Thyroid gland (tissue), 4 donors: ENCODE results near the gene ANKMY1.
A peak's percentile ranks its signal among the peaks of the same experiment; 100 is the strongest.

Experiments
- POLR2A ChIP-seq, 2 donors: fragments of 450-650 bp; IDR thresholded peaks; one replicate each; pipeline ENCODE4 v1.6.1; 2017; ENCODE audit warnings: antibody characterized with exemption in 2 of 2, mild to moderate bottlenecking in 2 of 2, moderate library complexity in 1 of 2
- TF ChIP-seq, protein P1 (sequence below), 6 experiments: fragments of 200-600 bp in 3 of 6; fragments of 450-650 bp in 3 of 6; sonication (generic) in 3 of 6; IDR thresholded peaks; one replicate each; pipeline ENCODE4 v1.5.1; 2016 to 2019; ENCODE audit warnings: antibody characterized with exemption in 6 of 6, mild to moderate bottlenecking in 2 of 6, inconsistent platforms in 1 of 6, moderate library complexity in 1 of 6

DNA sequence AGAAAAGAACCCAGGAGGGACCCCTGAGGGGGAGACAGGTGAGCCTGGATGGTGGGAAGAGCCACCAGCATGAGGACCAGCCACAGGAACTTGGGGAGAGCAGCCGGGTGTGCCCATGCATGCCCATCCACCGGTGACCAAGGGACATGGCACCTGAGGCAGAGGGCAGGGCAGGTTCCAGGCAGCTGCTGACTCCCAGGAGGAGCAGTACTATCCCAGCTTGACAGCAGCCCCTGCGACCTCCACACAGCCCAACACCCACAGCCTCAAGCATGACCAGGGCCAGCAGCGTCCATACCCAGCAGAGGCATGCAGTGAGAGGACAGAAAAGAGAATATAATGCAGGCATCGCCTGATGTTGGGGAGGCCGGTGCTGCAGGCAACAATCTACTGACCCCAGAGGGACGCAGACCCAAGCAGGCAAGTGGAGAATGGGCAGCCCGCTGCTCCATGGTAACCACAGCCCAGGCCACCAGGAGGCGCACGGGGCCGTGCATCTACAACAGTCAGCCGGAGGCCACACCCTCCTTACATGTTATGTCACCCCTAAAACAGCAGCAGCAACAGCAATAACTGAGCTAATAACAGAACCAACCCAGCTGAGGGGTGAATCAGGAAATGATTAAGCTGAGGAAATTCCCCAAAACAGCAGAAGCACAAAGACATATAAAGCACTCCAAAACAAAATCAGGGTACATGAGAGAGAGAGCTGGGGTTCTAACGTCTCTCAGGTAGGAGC, 44.1 kb downstream of the ANKMY1 start:
- TF ChIP-seq, protein P1, sequence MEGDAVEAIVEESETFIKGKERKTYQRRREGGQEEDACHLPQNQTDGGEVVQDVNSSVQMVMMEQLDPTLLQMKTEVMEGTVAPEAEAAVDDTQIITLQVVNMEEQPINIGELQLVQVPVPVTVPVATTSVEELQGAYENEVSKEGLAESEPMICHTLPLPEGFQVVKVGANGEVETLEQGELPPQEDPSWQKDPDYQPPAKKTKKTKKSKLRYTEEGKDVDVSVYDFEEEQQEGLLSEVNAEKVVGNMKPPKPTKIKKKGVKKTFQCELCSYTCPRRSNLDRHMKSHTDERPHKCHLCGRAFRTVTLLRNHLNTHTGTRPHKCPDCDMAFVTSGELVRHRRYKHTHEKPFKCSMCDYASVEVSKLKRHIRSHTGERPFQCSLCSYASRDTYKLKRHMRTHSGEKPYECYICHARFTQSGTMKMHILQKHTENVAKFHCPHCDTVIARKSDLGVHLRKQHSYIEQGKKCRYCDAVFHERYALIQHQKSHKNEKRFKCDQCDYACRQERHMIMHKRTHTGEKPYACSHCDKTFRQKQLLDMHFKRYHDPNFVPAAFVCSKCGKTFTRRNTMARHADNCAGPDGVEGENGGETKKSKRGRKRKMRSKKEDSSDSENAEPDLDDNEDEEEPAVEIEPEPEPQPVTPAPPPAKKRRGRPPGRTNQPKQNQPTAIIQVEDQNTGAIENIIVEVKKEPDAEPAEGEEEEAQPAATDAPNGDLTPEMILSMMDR (IDR thresholded peaks at IDR 0.05) = peak; percentile 34 to 78 (median 68)
- no peak for TF ChIP-seq POLR2A (IDR thresholded peaks at IDR 0.05)
